ENCODE results near the gene RBM43. TPM values are rescaled to one million over a fixed set of nuclear protein-coding genes. Genes with fewer than 3 reads are reported as not detected.
A peak's percentile ranks its signal among the peaks of the same experiment; 100 is the strongest.
"Not testable (repeated sequence)": the region's sequence is repeated elsewhere in the genome, so short reads cannot be mapped to it uniquely, and the experiment has no call there.

RBM43 gene
- total RNA-seq (2014; rRNA removed; shearing (Covaris generic)), result 4.9 and 5.8 TPM in 2 replicates
- 4.8 and 4.9 TPM in 2 replicates for polyA plus RNA-seq (2015; cell fraction: cytosol; rRNA removed)
- polyA plus RNA-seq (2015; cell fraction: nucleus; rRNA removed), result 2.9 and 4.5 TPM in 2 replicates

GRCh38 chr2:151261231-151261976 is at the start of gene RBM43:
Gene RBM43 (minus strand): TSS chr2:151261863. CDS start chr2:151261727, 136 bp downstream.
- in situ Hi-C loops (cut with HindIII; ENCODE audit: low pct_unique_long_range_greater_than_20kb, low sequenced_read_pairs), result no loop called here
- DNase-seq (ENCODE audit: low read depth, low spot score), result peak; percentile 91

DNA sequence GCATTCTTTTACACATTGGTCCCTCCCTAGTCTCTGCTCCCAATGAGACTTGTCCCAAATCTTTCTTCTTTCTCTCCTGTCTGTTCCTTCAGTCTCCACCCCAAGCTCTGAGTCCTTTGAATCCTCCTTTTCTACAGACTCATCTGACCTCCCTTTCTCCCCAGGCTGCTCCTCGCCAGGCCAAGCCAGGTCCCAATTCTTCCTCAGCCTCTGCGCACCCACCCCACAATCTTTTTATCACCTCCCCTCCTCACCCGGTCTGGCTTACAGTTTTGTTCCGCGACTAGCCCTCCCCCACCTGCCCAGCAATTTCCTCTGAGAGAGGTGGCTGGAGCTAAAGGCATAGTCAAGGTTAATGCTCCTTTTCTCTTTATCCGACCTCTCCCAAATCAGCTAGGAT is 48.6 kb upstream of the RBM43 start:
- DNase-seq (ENCODE audit: low read depth, low spot score); in situ Hi-C loops (cut with HindIII; ENCODE audit: low pct_unique_long_range_greater_than_20kb, low sequenced_read_pairs): not testable (repeated sequence)

- DNase-seq (ENCODE audit: low read depth, low spot score), result peak; percentile 52
- in situ Hi-C loops (cut with HindIII; ENCODE audit: low pct_unique_long_range_greater_than_20kb, low sequenced_read_pairs), result no loop called here
Measured at GRCh38 chr2:151306621-151307020, 45.0 kb upstream of the RBM43 start.

- in situ Hi-C loops (cut with HindIII; ENCODE audit: low pct_unique_long_range_greater_than_20kb, low sequenced_read_pairs), result no loop called here
- no peak for DNase-seq (ENCODE audit: low read depth, low spot score)
Measured at GRCh38 chr2:151305129-151305691, 43.5 kb upstream of the RBM43 start.

DNA sequence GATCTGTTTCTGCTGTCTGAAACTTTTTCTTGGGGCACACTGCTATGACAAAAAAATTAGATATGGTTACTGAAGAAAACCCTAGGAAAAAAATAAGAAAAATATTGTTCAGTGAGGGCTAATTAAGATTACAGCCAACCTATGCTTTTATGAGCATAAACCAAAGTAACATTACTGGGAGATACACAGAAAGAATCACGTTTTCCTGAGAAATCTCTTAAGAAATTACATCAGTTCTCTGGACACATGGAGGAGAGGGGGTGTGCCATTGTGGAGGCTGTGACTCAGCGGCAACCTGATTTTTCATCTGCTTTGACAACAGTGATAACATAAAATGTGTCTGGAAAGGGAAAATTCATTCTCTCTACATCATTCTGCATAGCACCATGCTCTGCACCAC is 41.2 kb upstream of the RBM43 start:
- in situ Hi-C loops (cut with HindIII; ENCODE audit: low pct_unique_long_range_greater_than_20kb, low sequenced_read_pairs), result no loop called here
- no peak for DNase-seq (ENCODE audit: low read depth, low spot score)

DNA sequence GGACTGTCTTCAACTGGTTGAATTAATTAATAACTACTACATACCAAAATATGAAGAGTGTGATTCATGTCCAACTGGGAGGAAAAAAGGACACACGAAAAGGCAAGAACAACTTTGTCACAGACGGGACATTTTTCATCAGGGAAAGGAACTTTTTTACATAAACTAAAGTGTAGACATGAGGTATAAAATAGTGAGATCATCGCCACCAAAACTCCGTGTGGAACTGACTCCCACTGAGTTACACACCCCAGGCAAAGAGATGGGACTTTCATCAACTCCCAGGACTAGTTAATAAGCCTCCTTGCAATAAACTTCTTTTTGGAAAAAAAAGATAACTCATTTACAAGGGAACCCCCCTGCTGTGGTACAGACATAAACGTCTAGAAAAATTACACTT is 40.7 kb upstream of the RBM43 start:
- in situ Hi-C loops (cut with HindIII; ENCODE audit: low pct_unique_long_range_greater_than_20kb, low sequenced_read_pairs), result no loop called here
- no peak for DNase-seq (ENCODE audit: low read depth, low spot score)

DNA sequence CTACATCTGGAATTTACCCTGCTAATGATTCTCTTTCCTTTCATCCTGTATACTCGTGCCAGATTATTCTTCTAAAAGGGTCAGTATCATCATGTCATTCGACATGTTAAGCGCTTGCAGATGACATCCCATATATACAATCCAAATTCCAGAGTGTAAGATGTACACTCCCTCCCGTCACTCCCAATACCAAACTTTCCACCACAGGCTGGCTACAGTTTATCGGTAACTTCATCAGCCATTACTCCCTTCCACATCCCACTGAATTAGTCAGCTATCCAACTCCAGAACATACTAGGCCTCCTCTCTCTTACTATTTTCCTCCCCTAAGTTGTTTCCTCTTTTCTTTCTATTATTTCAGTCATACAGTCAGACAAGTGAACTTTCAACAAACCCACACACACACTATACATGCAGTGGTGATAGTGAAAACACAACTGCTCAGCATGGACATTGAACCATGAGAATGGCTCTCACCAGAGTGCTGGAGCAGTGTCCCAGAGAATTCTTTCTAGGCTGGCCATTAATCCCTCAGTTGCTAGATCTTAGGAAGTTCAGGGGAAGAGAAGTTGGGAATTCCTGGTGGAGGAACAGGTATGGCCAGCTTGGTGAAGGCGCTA is 38.4 kb upstream of the RBM43 start:
- in situ Hi-C loops (cut with HindIII; ENCODE audit: low pct_unique_long_range_greater_than_20kb, low sequenced_read_pairs), result no loop called here
- DNase-seq (ENCODE audit: low read depth, low spot score), result no peak

- DNase-seq (ENCODE audit: low read depth, low spot score), result no peak
- in situ Hi-C loops (cut with HindIII; ENCODE audit: low pct_unique_long_range_greater_than_20kb, low sequenced_read_pairs), result no loop called here
Measured at GRCh38 chr2:151297882-151298281, 36.2 kb upstream of the RBM43 start.

DNA sequence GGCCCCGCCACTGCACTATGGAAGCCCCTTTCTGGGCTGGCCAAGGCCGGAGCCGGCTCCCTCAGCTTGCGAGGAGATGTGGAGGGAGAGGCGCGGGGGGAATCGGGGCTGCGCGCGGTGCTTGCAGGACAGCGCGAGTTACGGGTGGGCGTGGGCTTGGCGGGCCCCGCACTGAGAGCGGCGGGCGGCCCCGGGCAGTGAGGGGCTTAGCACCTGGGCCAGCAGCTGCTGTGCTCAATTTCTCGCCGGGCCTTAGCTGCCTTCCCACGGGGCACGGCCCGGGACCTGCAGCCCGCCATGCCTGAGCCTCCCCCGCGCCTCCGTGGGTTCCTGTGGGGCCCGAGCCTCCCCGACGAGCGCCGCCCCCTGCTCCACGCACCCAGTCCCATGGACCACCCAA is 34.3 kb upstream of the RBM43 start:
- in situ Hi-C loops (cut with HindIII; ENCODE audit: low pct_unique_long_range_greater_than_20kb, low sequenced_read_pairs), result not testable (repeated sequence)

GRCh38 chr2:151292546-151292945 is 30.9 kb upstream of the RBM43 start:
- DNase-seq (ENCODE audit: low read depth, low spot score), result no peak
- in situ Hi-C loops (cut with HindIII; ENCODE audit: low pct_unique_long_range_greater_than_20kb, low sequenced_read_pairs), result no loop called here

More for the DNA sequence above, 34.3 kb upstream of the RBM43 start:
- not testable (repeated sequence) for DNase-seq (ENCODE audit: low read depth, low spot score)

GRCh38 chr2:151292141-151292540 is 30.5 kb upstream of the RBM43 start:
- in situ Hi-C loops (cut with HindIII; ENCODE audit: low pct_unique_long_range_greater_than_20kb, low sequenced_read_pairs), result no loop called here
- no peak for DNase-seq (ENCODE audit: low read depth, low spot score)

GRCh38 chr2:151291224-151291623 is 29.6 kb upstream of the RBM43 start:
- no peak for DNase-seq (ENCODE audit: low read depth, low spot score)
- in situ Hi-C loops (cut with HindIII; ENCODE audit: low pct_unique_long_range_greater_than_20kb, low sequenced_read_pairs), result no loop called here

DNA sequence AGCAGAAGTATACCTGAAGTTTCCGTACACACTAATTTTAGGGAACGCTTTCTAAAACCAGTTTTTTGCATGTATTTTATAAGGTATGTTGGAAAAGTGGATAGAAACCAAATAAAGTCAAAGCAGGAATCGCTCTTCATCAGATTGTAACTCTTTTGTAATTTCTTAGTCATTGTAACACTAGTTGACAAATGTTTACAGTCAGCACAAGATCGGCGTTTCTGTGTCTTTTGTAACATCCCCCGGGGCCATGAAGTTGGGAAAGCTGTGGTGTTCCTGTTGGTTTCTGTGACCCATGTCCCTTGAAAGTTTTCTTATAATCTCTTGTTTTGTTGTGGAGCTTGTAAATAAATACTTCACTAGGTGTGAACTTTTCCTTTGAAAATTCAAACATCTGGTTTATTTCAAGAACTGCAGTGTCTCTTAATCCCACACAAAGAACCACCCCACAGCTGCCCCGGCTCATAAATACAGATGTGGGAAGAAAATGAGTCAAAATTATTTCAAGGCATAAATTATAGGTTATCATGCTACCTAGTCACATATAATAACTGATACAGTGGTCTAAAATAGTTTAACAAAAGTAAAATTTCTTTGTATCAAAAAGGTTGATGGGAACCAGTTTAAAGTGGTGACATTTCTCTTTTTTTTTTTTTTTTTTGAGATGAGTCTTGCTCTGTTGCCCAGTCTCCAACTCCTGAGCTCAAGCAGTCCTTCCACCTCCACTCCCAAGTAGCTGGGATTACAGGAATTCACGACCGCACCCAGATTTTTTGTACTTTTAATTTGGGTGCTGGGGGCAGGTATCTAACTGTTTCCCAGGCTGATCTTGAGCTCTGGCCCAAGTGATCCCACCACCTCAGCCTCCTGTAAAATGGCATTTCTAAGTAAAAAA is 28.6 kb upstream of the RBM43 start:
- in situ Hi-C loops (cut with HindIII; ENCODE audit: low pct_unique_long_range_greater_than_20kb, low sequenced_read_pairs), result no loop called here

GRCh38 chr2:151287513-151288250 is 26.0 kb upstream of the RBM43 start:
- in situ Hi-C loops (cut with HindIII; ENCODE audit: low pct_unique_long_range_greater_than_20kb, low sequenced_read_pairs), result no loop called here
- no peak for DNase-seq (ENCODE audit: low read depth, low spot score)

More for the DNA sequence above, 28.6 kb upstream of the RBM43 start:
- DNase-seq (ENCODE audit: low read depth, low spot score), result peak; percentile 44

DNA sequence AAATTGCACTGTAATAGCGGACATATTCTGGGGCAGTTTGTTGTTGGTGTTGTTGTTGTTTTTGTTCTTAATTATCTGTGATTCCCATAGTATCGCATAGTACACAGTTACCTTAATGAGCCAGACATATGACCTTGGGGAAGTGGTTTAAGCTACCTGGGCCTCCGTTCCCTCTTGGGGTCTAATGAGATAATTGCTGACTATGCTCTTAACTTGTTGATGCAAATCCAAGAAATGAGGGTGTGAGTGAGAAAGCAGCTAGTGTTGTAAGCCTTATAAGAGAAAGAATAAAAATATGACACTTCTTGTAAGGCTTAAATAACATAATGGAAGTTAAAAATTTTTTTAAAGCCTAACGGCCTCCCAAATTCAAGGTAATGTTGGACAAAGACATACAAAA is 20.7 kb upstream of the RBM43 start:
- DNase-seq (ENCODE audit: low read depth, low spot score), result no peak
- in situ Hi-C loops (cut with HindIII; ENCODE audit: low pct_unique_long_range_greater_than_20kb, low sequenced_read_pairs), result no loop called here

DNA sequence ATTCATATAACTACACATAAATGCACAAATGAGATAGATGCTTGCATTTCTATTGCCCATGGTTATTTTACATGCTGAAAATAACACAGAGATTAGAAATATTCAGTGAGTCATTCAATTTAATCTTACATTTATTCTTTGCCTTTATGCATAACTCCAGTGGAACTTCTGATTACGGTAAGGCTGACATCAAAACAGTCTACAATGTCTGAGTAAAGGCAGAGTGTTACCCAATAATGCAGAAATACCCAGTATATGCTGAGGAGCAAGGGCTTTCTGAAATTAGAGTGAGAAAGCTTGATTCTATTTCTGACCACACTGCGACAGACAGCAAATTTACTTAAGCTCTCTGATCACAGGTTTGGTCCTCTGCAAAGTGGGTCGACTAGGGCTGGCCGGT is 18.6 kb upstream of the RBM43 start:
- in situ Hi-C loops (cut with HindIII; ENCODE audit: low pct_unique_long_range_greater_than_20kb, low sequenced_read_pairs), result no loop called here

DNA sequence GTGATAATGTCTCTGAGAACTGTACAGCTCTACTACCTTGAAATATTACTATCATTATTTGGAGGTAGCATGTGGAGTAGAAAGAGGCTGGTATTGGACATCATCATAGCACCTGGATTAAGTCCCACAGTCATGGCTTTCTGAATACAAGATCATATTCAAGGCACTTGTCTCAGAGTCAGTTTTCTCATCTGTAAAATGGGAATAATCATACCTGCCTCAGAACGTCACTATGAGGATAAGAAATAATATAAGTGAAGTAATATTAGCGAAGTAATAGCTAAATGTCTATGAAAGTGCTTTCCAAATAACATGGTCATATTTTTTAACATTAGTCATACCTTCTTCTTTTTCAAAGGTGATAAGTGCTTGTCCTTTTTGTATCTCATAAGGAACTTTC is 16.8 kb upstream of the RBM43 start:
- DNase-seq (ENCODE audit: low read depth, low spot score), result no peak
- in situ Hi-C loops (cut with HindIII; ENCODE audit: low pct_unique_long_range_greater_than_20kb, low sequenced_read_pairs), result no loop called here

More for the DNA sequence above, 18.6 kb upstream of the RBM43 start:
- no peak for DNase-seq (ENCODE audit: low read depth, low spot score)

All from SK-MEL-5 (cell line).